Uterus (tissue), 4 donors: ENCODE data around the gene IDH2. TPM values are rescaled to one million over a fixed set of nuclear protein-coding genes. Genes with fewer than 3 reads are reported as not detected.

Experiments used
- DNase-seq, 2 donors: peaks; one replicate each; pipeline ENCODE4 v3.0.0-alpha.2; 2019 to 2020
- H3K27ac ChIP-seq, 2 donors: fragments of 200-600 bp; sonication (generic); 1 replicate in 1 of 2; 2 replicates in 1 of 2; pipeline ENCODE4 v1.5.1; 2016 to 2018
- H3K27me3 ChIP-seq, 2 donors: fragments of 200-600 bp; sonication (generic); one replicate each; pipeline ENCODE4 v1.5.1; 2018 to 2019; ENCODE audit warnings: control low read depth in 1 of 2
- H3K36me3 ChIP-seq, 2 donors: fragments of 200-600 bp; sonication (generic); one replicate each; pipeline ENCODE4 v1.5.1; 2019; ENCODE audit warnings: control low read depth in 1 of 2
- H3K4me1 ChIP-seq, 2 donors: fragments of 200-600 bp; sonication (generic); one replicate each; pipeline ENCODE4 v1.5.1; 2018 to 2019; ENCODE audit warnings: control low read depth in 1 of 2
- H3K4me3 ChIP-seq, 2 donors: fragments of 200-600 bp; sonication (generic); 1 replicate in 1 of 2; 2 replicates in 1 of 2; pipeline ENCODE4 v1.5.1; 2018 to 2019; ENCODE audit warnings: mild to moderate bottlenecking in 1 of 2
- H3K9me3 ChIP-seq, 2 donors: fragments of 200-600 bp; sonication (generic); one replicate each; pipeline ENCODE4 v1.5.1; 2019; ENCODE audit warnings: control low read depth in 1 of 2
- CTCF ChIP-seq, 4 experiments: fragments of 200-600 bp in 2 of 4; fragments of 450-650 bp in 2 of 4; sonication (generic) in 2 of 4; IDR thresholded peaks; one replicate each; pipeline ENCODE4 v1.5.1; 2016 to 2019; ENCODE audit warnings: antibody characterized with exemption in 4 of 4, mild to moderate bottlenecking in 2 of 4, moderate library complexity in 1 of 4
- POLR2A ChIP-seq, 2 donors: fragments of 450-650 bp; IDR thresholded peaks; one replicate each; pipeline ENCODE4 v1.6.1; 2016; ENCODE audit warnings: antibody characterized with exemption in 2 of 2, mild to moderate bottlenecking in 1 of 2, moderate library complexity in 1 of 2
- intact Hi-C: fragments of 100-400 bp; cut with DNase I; formaldehyde crosslinking; loops from one replicate; pipeline ENCODE4 v1.15.1; 2023; ENCODE audit warnings: low total_unique reads
- total RNA-seq, 4 donors: library from RNA; depleted of rRNA in 3 of 4; stranded (reverse); fragments of >200 nt in 3 of 4; gene quantifications; one replicate each; pipeline versions ENCODE4 v1.1.0 to v1.2.4, GENCODE V29; 2014 to 2023
- donor health status: DM: yes; HTN: yes; CAD: no.

IDH2 gene
- total RNA-seq, 4 donors from 2014 or later, result 4.1 to 93.8 (median 21.5) TPM

GRCh38 chr15:90042356-90042755, 59.9 kb downstream of the IDH2 start:
- Histone ChIP-seq H3K4me3 (no peak overlapping the region), H3K27me3 (no peaks in the 10 kb centered on the region), H3K4me1 (no peaks in the 10 kb centered on the region), H3K9me3 (no peaks in the 10 kb centered on the region), H3K27ac (no peak overlapping the region), H3K36me3 (no peaks in the 10 kb centered on the region)
- no peak for TF ChIP-seq CTCF (IDR thresholded peaks at IDR 0.05)
- TF ChIP-seq POLR2A (IDR thresholded peaks at IDR 0.05), result no peak
- no peak for DNase-seq
- intact Hi-C loops, result no loop called here

- intact Hi-C loops, result no loop called here
- no peak for TF ChIP-seq CTCF (IDR thresholded peaks at IDR 0.05)
- no peak for TF ChIP-seq POLR2A (IDR thresholded peaks at IDR 0.05)
- no peaks in the 10 kb centered on the region for H3K4me1 ChIP-seq
- no peaks in the 10 kb centered on the region for H3K36me3 ChIP-seq
- H3K4me3 ChIP-seq, result no peak overlapping the region
- DNase-seq, result no peak
- no peaks in the 10 kb centered on the region for H3K27me3 ChIP-seq
- H3K27ac ChIP-seq, result no peak overlapping the region
- H3K9me3 ChIP-seq, result no peaks in the 10 kb centered on the region
Measured at GRCh38 chr15:90040618-90041017, 61.6 kb downstream of the IDH2 start.

GRCh38 chr15:90039996-90040395, 62.3 kb downstream of the IDH2 start:
- Histone ChIP-seq H3K4me3 (no peak overlapping the region), H3K9me3 (no peaks in the 10 kb centered on the region), H3K4me1 (peaks cover 0 to 3% of the 10 kb centered on the region in 2 donors), H3K27ac (no peak overlapping the region), H3K27me3 (no peaks in the 10 kb centered on the region), H3K36me3 (no peaks in the 10 kb centered on the region)
- DNase-seq, result no peak
- TF ChIP-seq CTCF (IDR thresholded peaks at IDR 0.05) (no peak), POLR2A (IDR thresholded peaks at IDR 0.05) (no peak)
- intact Hi-C loops, result no loop called here

GRCh38 chr15:90038632-90039095, 63.6 kb downstream of the IDH2 start:
- no peak for TF ChIP-seq POLR2A (IDR thresholded peaks at IDR 0.05)
- no peak for TF ChIP-seq CTCF (IDR thresholded peaks at IDR 0.05)
- intact Hi-C loops, result no loop called here
- Histone ChIP-seq H3K27ac (no peak overlapping the region), H3K4me3 (no peak overlapping the region), H3K4me1 (peaks cover 0 to 5% of the 10 kb centered on the region in 2 donors), H3K36me3 (no peaks in the 10 kb centered on the region), H3K9me3 (no peaks in the 10 kb centered on the region), H3K27me3 (no peaks in the 10 kb centered on the region)
- no peak for DNase-seq

- DNase-seq, result no peak
- Histone ChIP-seq H3K27me3 (no peaks in the 10 kb centered on the region), H3K4me1 (peaks cover 0 to 5% of the 10 kb centered on the region in 2 donors), H3K36me3 (no peaks in the 10 kb centered on the region), H3K4me3 (no peak overlapping the region), H3K9me3 (no peaks in the 10 kb centered on the region), H3K27ac (no peak overlapping the region)
- TF ChIP-seq POLR2A (IDR thresholded peaks at IDR 0.05) (no peak), CTCF (IDR thresholded peaks at IDR 0.05) (no peak)
- intact Hi-C loops, result no loop called here
Measured at GRCh38 chr15:90037961-90038631, 64.2 kb downstream of the IDH2 start.
